Vagina (tissue), 2 donors: ENCODE results near the gene RPS25.

Source experiments
- POLR2A ChIP-seq, 2 donors: fragments of 450-650 bp; IDR thresholded peaks; one replicate each; pipeline ENCODE4 v1.6.1; 2017; ENCODE audit warnings: antibody characterized with exemption in 2 of 2, mild to moderate bottlenecking in 2 of 2, moderate library complexity in 2 of 2
- TF ChIP-seq, protein P1 (sequence below), 3 experiments: fragments of 450-650 bp in 2 of 3; fragments of 200-600 bp in 1 of 3; sonication (generic) in 1 of 3; IDR thresholded peaks; one replicate each; pipeline ENCODE4 v1.5.1; 2017 to 2019; ENCODE audit warnings: antibody characterized with exemption in 3 of 3, mild to moderate bottlenecking in 2 of 3, moderate library complexity in 2 of 3

DNA sequence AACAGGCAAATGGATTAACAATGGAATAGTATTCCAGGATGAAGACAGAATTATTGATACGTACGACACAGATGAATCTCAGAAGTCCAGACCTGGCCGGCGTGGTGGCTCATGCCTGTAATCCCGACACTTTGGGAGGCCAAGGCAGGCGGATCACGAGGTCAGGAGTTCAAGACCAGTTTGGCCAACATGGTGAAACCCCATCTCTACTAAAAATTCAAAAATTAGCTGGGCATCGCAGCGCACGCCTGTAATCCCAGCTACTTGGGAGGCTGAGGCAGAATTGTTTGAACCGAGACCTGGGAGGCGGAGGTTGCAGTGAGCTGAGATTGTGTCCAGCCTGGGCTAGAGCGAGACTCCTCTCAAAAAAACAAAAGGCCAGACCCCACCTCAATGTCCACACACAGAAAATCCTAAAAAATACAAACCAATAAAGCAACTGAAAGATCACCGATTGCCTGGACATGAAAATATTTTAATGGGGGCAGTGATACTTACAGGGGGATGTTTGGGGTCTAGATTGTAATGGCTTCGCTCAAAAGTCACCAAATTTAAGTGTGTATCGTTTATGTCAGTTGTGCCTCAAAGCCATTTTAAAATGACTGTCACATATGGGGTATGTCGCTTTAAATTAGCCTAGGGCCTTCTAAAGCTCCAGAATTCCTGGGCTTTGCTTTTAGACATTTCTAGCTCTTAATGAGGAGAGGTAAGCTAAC is 3.8 kb downstream of the RPS25 start:
- TF ChIP-seq, protein P1, sequence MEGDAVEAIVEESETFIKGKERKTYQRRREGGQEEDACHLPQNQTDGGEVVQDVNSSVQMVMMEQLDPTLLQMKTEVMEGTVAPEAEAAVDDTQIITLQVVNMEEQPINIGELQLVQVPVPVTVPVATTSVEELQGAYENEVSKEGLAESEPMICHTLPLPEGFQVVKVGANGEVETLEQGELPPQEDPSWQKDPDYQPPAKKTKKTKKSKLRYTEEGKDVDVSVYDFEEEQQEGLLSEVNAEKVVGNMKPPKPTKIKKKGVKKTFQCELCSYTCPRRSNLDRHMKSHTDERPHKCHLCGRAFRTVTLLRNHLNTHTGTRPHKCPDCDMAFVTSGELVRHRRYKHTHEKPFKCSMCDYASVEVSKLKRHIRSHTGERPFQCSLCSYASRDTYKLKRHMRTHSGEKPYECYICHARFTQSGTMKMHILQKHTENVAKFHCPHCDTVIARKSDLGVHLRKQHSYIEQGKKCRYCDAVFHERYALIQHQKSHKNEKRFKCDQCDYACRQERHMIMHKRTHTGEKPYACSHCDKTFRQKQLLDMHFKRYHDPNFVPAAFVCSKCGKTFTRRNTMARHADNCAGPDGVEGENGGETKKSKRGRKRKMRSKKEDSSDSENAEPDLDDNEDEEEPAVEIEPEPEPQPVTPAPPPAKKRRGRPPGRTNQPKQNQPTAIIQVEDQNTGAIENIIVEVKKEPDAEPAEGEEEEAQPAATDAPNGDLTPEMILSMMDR (IDR thresholded peaks at IDR 0.05): no peak
- TF ChIP-seq POLR2A (IDR thresholded peaks at IDR 0.05): no peak
